T-cell (primary cell): ENCODE data around the gene RGS7. TPM values are rescaled to one million over a fixed set of nuclear protein-coding genes. Genes with fewer than 3 reads are reported as not detected.

Experiments used
- ATAC-seq, 4 experiments: fragments of 200-7000 bp in 3 of 4; fragments of 150-1000 bp in 1 of 4; cut with Tn5 transposase; replicated peaks in 1 of 4; 1 replicate in 3 of 4; 2 replicates in 1 of 4; pipeline ENCODE4 v1.10.0; 2021; ENCODE audit warnings: moderate library complexity in 3 of 4, mild to moderate bottlenecking in 2 of 4, moderate number of reproducible peaks in 1 of 4
- CTCF ChIA-PET, 2 donors: fragments of 300-600 bp; sonication (Branson Sonifier 250); formaldehyde crosslinking; loops; one replicate each; lab custom pipeline; 2022; ENCODE audit warnings: antibody characterized with exemption in 2 of 2; lab: Charles Lee
- POLR2A ChIA-PET, 2 donors: fragments of 300-600 bp; sonication (Branson Sonifier 250); formaldehyde crosslinking; loops; one replicate each; lab custom pipeline; 2022; ENCODE audit warnings: antibody characterized with exemption in 2 of 2; lab: Charles Lee
- DNase-seq, 35 experiments: peaks; one replicate each; pipeline versions ENCODE4 v3.0.0 to v3.0.0-alpha.2; 2013 to 2023
- H3K27ac ChIP-seq: one replicate; pipeline ENCODE4 v1.5.1; 2013; ENCODE audit warnings: low read length
- H3K27me3 ChIP-seq, 2 experiments: replicated peaks in 1 of 2; 1 replicate in 1 of 2; 2 replicates in 1 of 2; pipeline versions ENCODE4 v1.6.1 to v1.7.0; 2013; ENCODE audit warnings: low read length in 1 of 2, mixed read lengths in 1 of 2; ENCODE audit not compliant: control insufficient read depth in 2 of 2, insufficient read depth in 2 of 2; ENCODE audit errors: extremely low read depth in 1 of 2
- H3K36me3 ChIP-seq, 2 donors: 1 replicate in 1 of 2; 2 replicates in 1 of 2; pipeline versions ENCODE4 v1.6.1 to v1.7.0; 2013; ENCODE audit warnings: low read length in 1 of 2; ENCODE audit not compliant: control insufficient read depth in 2 of 2, insufficient read depth in 1 of 2; ENCODE audit errors: extremely low read depth in 1 of 2
- H3K4me1 ChIP-seq, 2 experiments: 1 replicate in 1 of 2; 2 replicates in 1 of 2; pipeline versions ENCODE4 v1.6.1 to v1.7.0; 2013; ENCODE audit warnings: low read length in 2 of 2, mixed read lengths in 1 of 2; ENCODE audit not compliant: insufficient read depth in 2 of 2, control insufficient read depth in 1 of 2; ENCODE audit errors: extremely low read depth in 1 of 2
- H3K4me3 ChIP-seq, 2 donors: 1 replicate in 1 of 2; 2 replicates in 1 of 2; pipeline versions ENCODE4 v1.5.1 to v1.7.0; 2013; ENCODE audit warnings: mild to moderate bottlenecking in 2 of 2, low read length in 1 of 2, moderate library complexity in 1 of 2; ENCODE audit not compliant: control insufficient read depth in 1 of 2; ENCODE audit errors: extremely low read depth in 1 of 2
- H3K9me3 ChIP-seq: 2 replicates; pipeline ENCODE4 v1.7.0; 2013
- H3K27ac Mint-ChIP-seq, 2 donors: one replicate each; pipeline ENCODE4 v1.8.0; 2020 to 2021; ENCODE audit warnings: mild to moderate bottlenecking in 2 of 2, mixed read lengths in 2 of 2
- H3K27me3 Mint-ChIP-seq, 2 donors: one replicate each; pipeline ENCODE4 v1.8.0; 2021 to 2022; ENCODE audit warnings: mixed read lengths in 2 of 2
- H3K36me3 Mint-ChIP-seq: one replicate; pipeline ENCODE4 v1.8.0; 2021; ENCODE audit warnings: mixed read lengths
- H3K4me1 Mint-ChIP-seq, 3 donors: one replicate each; pipeline ENCODE4 v1.8.0; 2020 to 2022; ENCODE audit warnings: mixed read lengths in 3 of 3, mild to moderate bottlenecking in 1 of 3
- H3K4me3 Mint-ChIP-seq, 3 donors: one replicate each; pipeline ENCODE4 v1.8.0; 2020 to 2022; ENCODE audit warnings: mild to moderate bottlenecking in 3 of 3, mixed read lengths in 3 of 3, moderate library complexity in 3 of 3
- H3K9me3 Mint-ChIP-seq, 3 donors: one replicate each; pipeline ENCODE4 v1.8.0; 2020 to 2022; ENCODE audit warnings: mixed read lengths in 3 of 3
- WGBS: methylation state at CpG from one replicate; pipeline ENCODE4 v1.1.5; 2013; ENCODE audit warnings: missing lambda C conversion rate; ENCODE audit not compliant: insufficient coverage; 5-methylcytosine and 5-hydroxymethylcytosine counted together
- total RNA-seq, 35 experiments: library from RNA in 6 of 35; stranded (reverse) in 6 of 35; fragments of 120-200 nt in 1 of 35; gene quantifications; one replicate each; pipeline versions ENCODE4 v1.2.1 to v1.2.4 and lab custom pipeline; 2013 to 2026

The RGS7 gene
- total RNA-seq, 5 donors from 2014 or later (not counting 1 experiment from before 2014, with no cell fraction given): not detected

- peaks cover 0 to under 1% of the 10 kb centered on the region in 2 experiments for H3K27me3 ChIP-seq
Observed at GRCh38 chr1:241186716-241187115, 170.3 kb downstream of the RGS7 start.

GRCh38 chr1:241181971-241182370 is 175.0 kb downstream of the RGS7 start:
- no peaks in the 10 kb centered on the region for H3K36me3 Mint-ChIP-seq
- Histone ChIP-seq H3K4me3 (no peak overlapping the region), H3K36me3 (no peaks in the 10 kb centered on the region), H3K27ac (no peak overlapping the region), H3K4me1 (no peaks in the 10 kb centered on the region), H3K9me3 (no peaks in the 10 kb centered on the region), H3K27me3 (peaks cover 0 to 2% of the 10 kb centered on the region in 2 experiments)
- ChIA-PET POLR2A (no interaction called here), CTCF (no interaction called here)
- DNase-seq (no peak), ATAC-seq (no peak)
- WGBS: 78% methylated on average over 4 of the region's 5 CpGs
- no peaks in the 10 kb centered on the region for H3K4me1 Mint-ChIP-seq
- H3K9me3 Mint-ChIP-seq: peaks cover 5 to 15% (median 9%) of the 10 kb centered on the region in 3 donors
- H3K27me3 Mint-ChIP-seq: no peaks in the 10 kb centered on the region
- no peak overlapping the region for H3K27ac Mint-ChIP-seq
- no peak overlapping the region for H3K4me3 Mint-ChIP-seq

More at GRCh38 chr1:241186716-241187115, 170.3 kb downstream of the RGS7 start:
- no peak for ATAC-seq
- no peak overlapping the region for H3K4me3 Mint-ChIP-seq
- H3K27me3 Mint-ChIP-seq: no peaks in the 10 kb centered on the region
- H3K36me3 Mint-ChIP-seq: no peaks in the 10 kb centered on the region
- H3K9me3 Mint-ChIP-seq: peaks cover 3 to 10% (median 5%) of the 10 kb centered on the region in 3 donors
- WGBS: no CpG with 5 or more reads among the region's 8 CpGs
- DNase-seq: no peak
- POLR2A ChIA-PET: no interaction called here
- Histone ChIP-seq H3K4me1 (no peaks in the 10 kb centered on the region), H3K36me3 (no peaks in the 10 kb centered on the region), H3K27ac (no peak overlapping the region), H3K9me3 (no peaks in the 10 kb centered on the region), H3K4me3 (no peak overlapping the region)
- no peak overlapping the region for H3K27ac Mint-ChIP-seq
- no peaks in the 10 kb centered on the region for H3K4me1 Mint-ChIP-seq
- CTCF ChIA-PET: interaction anchor here in 1 of 2 donors (0.6 kb wide), 1 partner anchor 1472 kb away, joined by 3 read pairs; no protein-coding TSS in a partner anchor

GRCh38 chr1:241181471-241181870 is 175.5 kb downstream of the RGS7 start:
- Histone ChIP-seq H3K9me3 (no peaks in the 10 kb centered on the region), H3K4me1 (no peaks in the 10 kb centered on the region), H3K27me3 (peaks cover 0 to 2% of the 10 kb centered on the region in 2 experiments), H3K36me3 (no peaks in the 10 kb centered on the region), H3K27ac (no peak overlapping the region), H3K4me3 (no peak overlapping the region)
- Mint-ChIP-seq H3K4me3 (no peak overlapping the region), H3K27me3 (no peaks in the 10 kb centered on the region), H3K9me3 (peaks cover 5 to 18% (median 9%) of the 10 kb centered on the region in 3 donors), H3K4me1 (no peaks in the 10 kb centered on the region), H3K36me3 (no peaks in the 10 kb centered on the region), H3K27ac (no peak overlapping the region)
- ChIA-PET CTCF (no interaction called here), POLR2A (no interaction called here)
- ATAC-seq: no peak
- DNase-seq: no peak

GRCh38 chr1:241180569-241180968 is 176.4 kb downstream of the RGS7 start:
- H3K36me3 ChIP-seq: no peaks in the 10 kb centered on the region
- WGBS: no CpG with 5 or more reads among the region's 4 CpGs
- H3K36me3 Mint-ChIP-seq: no peaks in the 10 kb centered on the region
- H3K27me3 ChIP-seq: peaks cover 0 to 2% of the 10 kb centered on the region in 2 experiments
- no peaks in the 10 kb centered on the region for H3K27me3 Mint-ChIP-seq
- ATAC-seq (no peak), DNase-seq (no peak)
- ChIA-PET POLR2A (no interaction called here), CTCF (no interaction called here)
- peaks cover 5 to 18% (median 10%) of the 10 kb centered on the region in 3 donors for H3K9me3 Mint-ChIP-seq
- H3K4me3 Mint-ChIP-seq: no peak overlapping the region
- H3K4me1 ChIP-seq: no peaks in the 10 kb centered on the region
- no peaks in the 10 kb centered on the region for H3K4me1 Mint-ChIP-seq
- no peaks in the 10 kb centered on the region for H3K9me3 ChIP-seq
- H3K27ac Mint-ChIP-seq: no peak overlapping the region
- no peak overlapping the region for H3K27ac ChIP-seq
- H3K4me3 ChIP-seq: no peak overlapping the region

- ChIA-PET POLR2A (no interaction called here), CTCF (no interaction called here)
- ATAC-seq (no peak), DNase-seq (no peak)
- Histone ChIP-seq H3K36me3 (no peaks in the 10 kb centered on the region), H3K4me1 (no peaks in the 10 kb centered on the region), H3K4me3 (no peak overlapping the region), H3K27me3 (peaks cover 0 to 2% of the 10 kb centered on the region in 2 experiments), H3K9me3 (no peaks in the 10 kb centered on the region), H3K27ac (no peak overlapping the region)
- Mint-ChIP-seq H3K27ac (no peak overlapping the region), H3K27me3 (no peaks in the 10 kb centered on the region), H3K36me3 (no peaks in the 10 kb centered on the region), H3K4me3 (no peak overlapping the region), H3K4me1 (no peaks in the 10 kb centered on the region), H3K9me3 (peaks cover 2 to 15% (median 12%) of the 10 kb centered on the region in 3 donors)
- 57% methylated on average over 1 of the region's 1 CpG for WGBS
Observed at GRCh38 chr1:241177660-241178059, 179.3 kb downstream of the RGS7 start.

- Histone ChIP-seq H3K36me3 (no peaks in the 10 kb centered on the region), H3K27me3 (no peaks in the 10 kb centered on the region), H3K27ac (no peak overlapping the region), H3K9me3 (no peaks in the 10 kb centered on the region), H3K4me3 (no peak overlapping the region), H3K4me1 (no peaks in the 10 kb centered on the region)
- POLR2A ChIA-PET: no interaction called here
- DNase-seq (no peak), ATAC-seq (no peak)
- H3K27ac Mint-ChIP-seq: no peak overlapping the region
- no peaks in the 10 kb centered on the region for H3K36me3 Mint-ChIP-seq
- H3K4me1 Mint-ChIP-seq: no peaks in the 10 kb centered on the region
- peaks cover 0 to 11% (median 5%) of the 10 kb centered on the region in 3 donors for H3K9me3 Mint-ChIP-seq
- no peak overlapping the region for H3K4me3 Mint-ChIP-seq
- H3K27me3 Mint-ChIP-seq: no peaks in the 10 kb centered on the region
- CTCF ChIA-PET: no interaction called here
Observed at GRCh38 chr1:241172486-241172885, 184.5 kb downstream of the RGS7 start.

- ChIA-PET POLR2A (no interaction called here), CTCF (no interaction called here)
- peaks cover 3 to 8% (median 6%) of the 10 kb centered on the region in 3 donors for H3K9me3 Mint-ChIP-seq
- no peaks in the 10 kb centered on the region for H3K4me1 ChIP-seq
- no peaks in the 10 kb centered on the region for H3K27me3 Mint-ChIP-seq
- no peaks in the 10 kb centered on the region for H3K9me3 ChIP-seq
- H3K27ac Mint-ChIP-seq: no peak overlapping the region
- DNase-seq (no peak), ATAC-seq (no peak)
- no CpG with 5 or more reads among the region's 3 CpGs for WGBS
- H3K4me1 Mint-ChIP-seq: no peaks in the 10 kb centered on the region
- no peaks in the 10 kb centered on the region for H3K36me3 Mint-ChIP-seq
- H3K4me3 ChIP-seq: no peak overlapping the region
- H3K36me3 ChIP-seq: no peaks in the 10 kb centered on the region
- H3K27me3 ChIP-seq: no peaks in the 10 kb centered on the region
- no peak overlapping the region for H3K4me3 Mint-ChIP-seq
- no peak overlapping the region for H3K27ac ChIP-seq
Observed at GRCh38 chr1:241171991-241172390, 185.0 kb downstream of the RGS7 start.
